Mammary epithelial cell (primary cell): ENCODE results near the gene GLYR1.

Experiments used
- EZH2 ChIP-seq: IDR thresholded peaks from 2 replicates; pipeline ENCODE4 v1.6.1; 2012; ENCODE audit warnings: low read length, inconsistent platforms, borderline replicate concordance
- TF ChIP-seq, protein P1 (sequence below), 2 donors: IDR thresholded peaks in 1 of 2; conservative IDR thresholded peaks in 1 of 2; 2 replicates each; pipeline ENCODE4 v1.5.1; 2011 to 2012; ENCODE audit warnings: inconsistent platforms in 2 of 2, low read length in 2 of 2, mild to moderate bottlenecking in 2 of 2, control low read depth in 1 of 2, low read depth in 1 of 2; ENCODE audit not compliant: insufficient read depth in 1 of 2; ENCODE audit errors: extremely low read depth in 1 of 2

DNA sequence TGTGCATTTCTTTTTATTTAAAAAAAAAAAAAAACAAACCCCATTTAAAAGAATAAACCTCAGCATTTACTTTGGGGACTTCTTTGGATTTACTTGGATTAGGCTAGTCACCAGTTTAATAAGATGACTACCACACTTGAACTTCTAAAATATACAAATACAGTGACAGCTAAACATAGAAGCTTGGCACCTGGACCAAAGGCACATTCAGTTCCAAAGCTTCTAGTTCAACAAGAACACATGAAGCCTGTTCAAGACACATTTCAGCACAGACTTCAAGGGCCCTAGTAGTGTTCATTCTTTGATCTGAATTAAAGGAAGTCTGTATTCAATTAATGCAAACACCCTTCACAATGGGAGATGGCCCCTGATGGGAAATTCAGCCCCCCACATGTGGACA, 33.0 kb downstream of the GLYR1 start:
- TF ChIP-seq, protein P1, sequence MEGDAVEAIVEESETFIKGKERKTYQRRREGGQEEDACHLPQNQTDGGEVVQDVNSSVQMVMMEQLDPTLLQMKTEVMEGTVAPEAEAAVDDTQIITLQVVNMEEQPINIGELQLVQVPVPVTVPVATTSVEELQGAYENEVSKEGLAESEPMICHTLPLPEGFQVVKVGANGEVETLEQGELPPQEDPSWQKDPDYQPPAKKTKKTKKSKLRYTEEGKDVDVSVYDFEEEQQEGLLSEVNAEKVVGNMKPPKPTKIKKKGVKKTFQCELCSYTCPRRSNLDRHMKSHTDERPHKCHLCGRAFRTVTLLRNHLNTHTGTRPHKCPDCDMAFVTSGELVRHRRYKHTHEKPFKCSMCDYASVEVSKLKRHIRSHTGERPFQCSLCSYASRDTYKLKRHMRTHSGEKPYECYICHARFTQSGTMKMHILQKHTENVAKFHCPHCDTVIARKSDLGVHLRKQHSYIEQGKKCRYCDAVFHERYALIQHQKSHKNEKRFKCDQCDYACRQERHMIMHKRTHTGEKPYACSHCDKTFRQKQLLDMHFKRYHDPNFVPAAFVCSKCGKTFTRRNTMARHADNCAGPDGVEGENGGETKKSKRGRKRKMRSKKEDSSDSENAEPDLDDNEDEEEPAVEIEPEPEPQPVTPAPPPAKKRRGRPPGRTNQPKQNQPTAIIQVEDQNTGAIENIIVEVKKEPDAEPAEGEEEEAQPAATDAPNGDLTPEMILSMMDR (conservative IDR thresholded peaks at IDR 0.05 in 1 of 2, IDR thresholded peaks at IDR 0.05 in 1 of 2; ENCODE audit: extremely low read depth in 1 of 2, insufficient read depth in 1 of 2, low read depth in 1 of 2, low read length in 2 of 2) = no peak
- no peak for TF ChIP-seq EZH2
